Colon (tissue), 2 donors: ENCODE measurements around the gene CAB39L.

Experiments used
- FAIRE-seq: peaks from 2 replicates; lab custom pipeline; 2012; peaks lifted over from hg19 to GRCh38; lab: Jason Lieb, UNC
- donor health status: control.
- donor health status: control.

CAB39L gene

GRCh38 chr13:49443704-49444523, at the start of gene CAB39L, which contains the start of gene SETDB2:
CAB39L (minus strand) TSS chr13:49444064; CDS start chr13:49382910, 61,154 bp downstream.
SETDB2 (plus strand) TSS chr13:49444274; CDS start chr13:49451894, 7,620 bp downstream.
- FAIRE-seq: peak; percentile 95

GRCh38 chr13:49488563-49488962, 44.7 kb upstream of the CAB39L start:
- FAIRE-seq: no peak

GRCh38 chr13:49481788-49482187, 37.9 kb upstream of the CAB39L start:
- FAIRE-seq: no peak

GRCh38 chr13:49476529-49476928, 32.7 kb upstream of the CAB39L start:
- FAIRE-seq: no peak

- no peak for FAIRE-seq
Measured at GRCh38 chr13:49472186-49472585, 28.3 kb upstream of the CAB39L start.

- FAIRE-seq: no peak
Measured at GRCh38 chr13:49466292-49466838, 22.5 kb upstream of the CAB39L start.

- no peak for FAIRE-seq
Measured at GRCh38 chr13:49464621-49465325, 20.9 kb upstream of the CAB39L start.

GRCh38 chr13:49464085-49464484, 20.2 kb upstream of the CAB39L start:
- no peak for FAIRE-seq

- no peak for FAIRE-seq
Measured at GRCh38 chr13:49459580-49459979, 15.7 kb upstream of the CAB39L start.

- FAIRE-seq: no peak
Measured at GRCh38 chr13:49457221-49457620, 13.4 kb upstream of the CAB39L start.

GRCh38 chr13:49456156-49456555, 12.3 kb upstream of the CAB39L start:
- FAIRE-seq: no peak

- FAIRE-seq: no peak
Measured at GRCh38 chr13:49455007-49455398, 11.1 kb upstream of the CAB39L start.

GRCh38 chr13:49454388-49455006, 10.6 kb upstream of the CAB39L start:
- peak; percentile 36 for FAIRE-seq

GRCh38 chr13:49453465-49453864, 9.6 kb upstream of the CAB39L start:
- FAIRE-seq: no peak

GRCh38 chr13:49452725-49453457, 9.0 kb upstream of the CAB39L start:
- FAIRE-seq: no peak

- FAIRE-seq: no peak
Measured at GRCh38 chr13:49450105-49450819, 6.4 kb upstream of the CAB39L start.

- FAIRE-seq: no peak
Measured at GRCh38 chr13:49448753-49449152, 4.9 kb upstream of the CAB39L start.

- no peak for FAIRE-seq
Measured at GRCh38 chr13:49446473-49446872, 2.6 kb upstream of the CAB39L start.

GRCh38 chr13:49444524-49445395, 896 bp upstream of the CAB39L start:
- FAIRE-seq: no peak

GRCh38 chr13:49443357-49443703, 534 bp downstream of the CAB39L start:
- no peak for FAIRE-seq
